B cell (primary cell): ENCODE data around the gene RHPN2. TPM values are rescaled to one million over a fixed set of nuclear protein-coding genes. Genes with fewer than 3 reads are reported as not detected.

Experiments
- ATAC-seq: fragments of 200-7000 bp; cut with Tn5 transposase; one replicate; pipeline ENCODE4 v1.10.0; 2021; ENCODE audit warnings: low read depth, mild to moderate bottlenecking, moderate number of reproducible peaks, moderate library complexity
- CTCF ChIA-PET: fragments of 350-600 bp; sonication (Branson Sonifier 250); formaldehyde crosslinking; loops from one replicate; lab custom pipeline; 2021; ENCODE audit warnings: antibody characterized with exemption, inconsistent platforms; lab: Charles Lee
- POLR2A ChIA-PET: fragments of 350-600 bp; sonication (Branson Sonifier 250); formaldehyde crosslinking; loops from one replicate; lab custom pipeline; 2021; ENCODE audit warnings: antibody characterized with exemption; lab: Charles Lee
- DNase-seq: peaks from one replicate; pipeline ENCODE4 v3.0.0; 2013
- H2AFZ ChIP-seq: 2 replicates; pipeline ENCODE4 v1.6.1; 2012; ENCODE audit warnings: mild to moderate bottlenecking, low read depth, low read length; ENCODE audit not compliant: insufficient read depth, poor library complexity, severe bottlenecking
- H3K27ac ChIP-seq, 2 donors: 1 replicate in 1 of 2; 2 replicates in 1 of 2; pipeline ENCODE4 v1.5.1; 2012 to 2013; ENCODE audit warnings: low read length in 2 of 2, mild to moderate bottlenecking in 2 of 2, moderate library complexity in 1 of 2
- H3K27me3 ChIP-seq, 4 experiments: fragments of 200-600 bp in 1 of 4; sonication (generic) in 1 of 4; replicated peaks in 1 of 4; 1 replicate in 2 of 4; 2 replicates in 2 of 4; pipeline versions ENCODE4 v1.6.1 to v1.7.0; 2013 to 2016; ENCODE audit warnings: low read length in 3 of 4, mild to moderate bottlenecking in 2 of 4, mixed read lengths in 1 of 4, moderate library complexity in 1 of 4; ENCODE audit not compliant: insufficient read depth in 4 of 4, control insufficient read depth in 3 of 4; ENCODE audit errors: control extremely low read depth in 1 of 4
- H3K36me3 ChIP-seq, 2 experiments: replicated peaks in 1 of 2; 1 replicate in 1 of 2; 2 replicates in 1 of 2; pipeline versions ENCODE4 v1.6.1 to v1.7.1; 2013; ENCODE audit warnings: low read length in 1 of 2; ENCODE audit not compliant: insufficient read depth in 2 of 2, control insufficient read depth in 1 of 2; ENCODE audit errors: control extremely low read depth in 1 of 2, extremely low read depth in 1 of 2
- H3K4me1 ChIP-seq, 2 donors: fragments of 200-600 bp in 1 of 2; sonication (generic) in 1 of 2; 1 replicate in 1 of 2; 2 replicates in 1 of 2; pipeline versions ENCODE4 v1.5.1 to v1.6.1; 2013 to 2017; ENCODE audit warnings: low read length in 2 of 2; ENCODE audit not compliant: control insufficient read depth in 2 of 2, insufficient read depth in 2 of 2
- H3K4me2 ChIP-seq: replicated peaks from 2 replicates; pipeline ENCODE3; 2012; ENCODE audit warnings: mild to moderate bottlenecking, low read depth, low read length; ENCODE audit not compliant: poor library complexity, severe bottlenecking
- H3K4me3 ChIP-seq, 5 experiments: fragments of 200-600 bp in 1 of 5; sonication (generic) in 1 of 5; 1 replicate in 3 of 5; 2 replicates in 2 of 5; pipeline versions ENCODE4 v1.5.1 to v1.7.0; 2011 to 2016; ENCODE audit warnings: low read length in 4 of 5, mild to moderate bottlenecking in 4 of 5, low read depth in 2 of 5, control low read depth in 1 of 5, moderate library complexity in 1 of 5; ENCODE audit not compliant: insufficient read depth in 1 of 5; ENCODE audit errors: control extremely low read depth in 1 of 5, extremely low read depth in 1 of 5
- H3K79me2 ChIP-seq: fragments of 200-600 bp; sonication (generic); one replicate; pipeline ENCODE4 v1.6.0; 2016; ENCODE audit warnings: low read length; ENCODE audit not compliant: control insufficient read depth, insufficient read depth
- H3K9ac ChIP-seq: fragments of 200-600 bp; sonication (generic); 2 replicates; pipeline ENCODE4 v1.6.1; 2017; ENCODE audit warnings: mild to moderate bottlenecking, low read length, moderate library complexity
- H3K9me3 ChIP-seq, 3 donors: one replicate each; pipeline versions ENCODE4 v1.6.1 to v1.7.1; 2013; ENCODE audit warnings: low read length in 2 of 3; ENCODE audit not compliant: control insufficient read depth in 2 of 3, insufficient read depth in 1 of 3; ENCODE audit errors: control extremely low read depth in 1 of 3
- H4K20me1 ChIP-seq: 2 replicates; pipeline ENCODE4 v1.6.0; 2012; ENCODE audit warnings: mild to moderate bottlenecking, low read length; ENCODE audit not compliant: insufficient read depth, control insufficient read depth, poor library complexity, severe bottlenecking
- H3K27ac Mint-ChIP-seq: one replicate; pipeline ENCODE4 v1.8.0; 2021; ENCODE audit warnings: mixed read lengths
- H3K27me3 Mint-ChIP-seq: one replicate; pipeline ENCODE4 v1.8.0; 2021; ENCODE audit warnings: mixed read lengths
- H3K4me1 Mint-ChIP-seq: one replicate; pipeline ENCODE4 v1.8.0; 2021; ENCODE audit warnings: mixed read lengths
- H3K4me3 Mint-ChIP-seq: one replicate; pipeline ENCODE4 v1.8.0; 2021; ENCODE audit warnings: mixed read lengths
- H3K9me3 Mint-ChIP-seq: one replicate; pipeline ENCODE4 v1.8.0; 2022; ENCODE audit warnings: mixed read lengths; ENCODE audit not compliant: insufficient read depth
- EZH2 ChIP-seq: IDR thresholded peaks from 2 replicates; pipeline ENCODE4 v1.6.1; 2012; ENCODE audit warnings: borderline replicate concordance, low read depth, mild to moderate bottlenecking, moderate library complexity, low read length; ENCODE audit not compliant: insufficient read depth, poor library complexity, severe bottlenecking
- WGBS: methylation state at CpG from one replicate; pipeline ENCODE4 v1.1.5; 2013; ENCODE audit warnings: missing lambda C conversion rate; ENCODE audit not compliant: insufficient coverage; 5-methylcytosine and 5-hydroxymethylcytosine counted together
- intact Hi-C: fragments of 100-400 bp; cut with micrococcal nuclease; formaldehyde crosslinking; loops from one replicate; pipeline ENCODE4 v1.10.0; 2022
- polyA plus RNA-seq: library from polyadenylated mRNA; depleted of rRNA; stranded (reverse); fragments of >200 nt; gene quantifications from 2 replicates; pipeline ENCODE4 v1.2.3, GENCODE V29; 2012
- total RNA-seq, 2 donors: library from RNA; stranded (reverse); fragments of 120-200 nt in 1 of 2; gene quantifications; 1 replicate in 1 of 2; 2 replicates in 1 of 2; pipeline versions ENCODE4 v1.2.3 to v1.2.4, GENCODE V29; 2013 to 2022
- TF ChIP-seq, protein P1 (sequence below): fragments of 200-600 bp; IDR thresholded peaks from one replicate; pipeline ENCODE4 v1.8.0; 2022; ENCODE audit warnings: antibody characterized with exemption, mild to moderate bottlenecking

RHPN2 gene
- total and polyA plus RNA-seq, 2 donors (not counting 1 experiment from before 2014, with no cell fraction given) = 4.9 to 5.5 TPM

DNA sequence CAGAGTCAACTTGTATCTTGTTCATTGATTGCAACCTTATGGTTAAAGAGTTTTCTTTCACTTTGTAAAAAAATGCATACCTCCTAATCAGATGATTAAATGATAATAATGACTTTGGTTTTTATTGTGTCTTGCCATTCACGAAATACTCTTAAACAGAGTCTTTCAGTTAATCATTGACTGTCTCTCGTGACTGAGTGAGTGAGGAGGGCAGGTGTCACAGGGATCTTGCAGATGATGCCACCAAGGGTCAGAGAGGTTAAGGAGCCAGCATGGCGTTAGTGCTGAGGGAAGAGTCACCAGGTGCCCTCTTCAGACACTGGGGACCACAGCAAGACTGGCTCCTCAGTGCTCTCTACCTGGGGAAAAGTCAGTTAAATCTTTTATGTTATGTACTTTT, 24.3 kb upstream of the RHPN2 start:
- H3K27ac Mint-ChIP-seq = no peak overlapping the region
- no peaks in the 10 kb centered on the region for H3K9me3 Mint-ChIP-seq
- DNase-seq (no peak), ATAC-seq (no peak)
- Histone ChIP-seq H3K36me3 (peaks cover 15 to 47% of the 10 kb centered on the region in 2 experiments), H3K4me1 (no peaks in the 10 kb centered on the region), H3K9me3 (no peaks in the 10 kb centered on the region), H3K27ac (no peak overlapping the region), H2AFZ (no peak overlapping the region), H3K27me3 (no peaks in the 10 kb centered on the region), H3K4me2 (no peak overlapping the region), H3K79me2 (peaks cover 3% of the 10 kb centered on the region), H4K20me1 (no peaks in the 10 kb centered on the region), H3K4me3 (no peak overlapping the region), H3K9ac (no peak overlapping the region)
- TF ChIP-seq EZH2 = no peak
- TF ChIP-seq, protein P1, sequence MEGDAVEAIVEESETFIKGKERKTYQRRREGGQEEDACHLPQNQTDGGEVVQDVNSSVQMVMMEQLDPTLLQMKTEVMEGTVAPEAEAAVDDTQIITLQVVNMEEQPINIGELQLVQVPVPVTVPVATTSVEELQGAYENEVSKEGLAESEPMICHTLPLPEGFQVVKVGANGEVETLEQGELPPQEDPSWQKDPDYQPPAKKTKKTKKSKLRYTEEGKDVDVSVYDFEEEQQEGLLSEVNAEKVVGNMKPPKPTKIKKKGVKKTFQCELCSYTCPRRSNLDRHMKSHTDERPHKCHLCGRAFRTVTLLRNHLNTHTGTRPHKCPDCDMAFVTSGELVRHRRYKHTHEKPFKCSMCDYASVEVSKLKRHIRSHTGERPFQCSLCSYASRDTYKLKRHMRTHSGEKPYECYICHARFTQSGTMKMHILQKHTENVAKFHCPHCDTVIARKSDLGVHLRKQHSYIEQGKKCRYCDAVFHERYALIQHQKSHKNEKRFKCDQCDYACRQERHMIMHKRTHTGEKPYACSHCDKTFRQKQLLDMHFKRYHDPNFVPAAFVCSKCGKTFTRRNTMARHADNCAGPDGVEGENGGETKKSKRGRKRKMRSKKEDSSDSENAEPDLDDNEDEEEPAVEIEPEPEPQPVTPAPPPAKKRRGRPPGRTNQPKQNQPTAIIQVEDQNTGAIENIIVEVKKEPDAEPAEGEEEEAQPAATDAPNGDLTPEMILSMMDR = no peak
- POLR2A ChIA-PET = no interaction called here
- CTCF ChIA-PET = no interaction called here
- WGBS = 95% methylated on average over 2 of the region's 3 CpGs
- no peak overlapping the region for H3K4me3 Mint-ChIP-seq
- no peaks in the 10 kb centered on the region for H3K27me3 Mint-ChIP-seq
- H3K4me1 Mint-ChIP-seq = no peaks in the 10 kb centered on the region
- intact Hi-C loops = loop anchor here (10.0 kb wide), 1 partner anchor 414 kb away; the partner anchor contains the start of genes ANKRD27 and RGS9BP

DNA sequence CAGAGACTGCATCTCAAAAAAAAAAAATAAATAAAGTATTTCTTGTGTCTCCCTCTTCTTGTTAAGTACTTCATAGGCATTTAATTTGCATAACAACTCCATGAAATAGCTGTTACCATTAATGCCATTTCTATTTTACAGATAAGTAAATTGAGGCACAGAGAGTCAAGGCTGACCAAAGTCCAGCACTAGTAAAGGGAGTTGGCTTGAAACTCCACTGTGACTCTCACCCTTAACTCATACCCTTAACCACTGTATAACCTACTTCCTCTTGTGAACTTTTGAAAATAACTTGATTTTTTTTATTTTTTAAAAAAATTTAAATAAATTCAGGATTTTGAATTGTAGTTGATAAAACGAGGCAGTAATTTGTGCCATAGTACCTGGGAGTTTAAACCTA, 22.3 kb upstream of the RHPN2 start:
- H4K20me1 ChIP-seq = no peaks in the 10 kb centered on the region
- no peak overlapping the region for H3K9ac ChIP-seq
- H3K4me3 ChIP-seq = no peak overlapping the region
- no peak overlapping the region for H3K27ac Mint-ChIP-seq
- H3K27ac ChIP-seq = no peak overlapping the region
- WGBS = no CpG with 5 or more reads among the region's 1 CpG
- intact Hi-C loops = loop anchor here (10.0 kb wide), 1 partner anchor 412 kb away; the partner anchor contains the start of genes ANKRD27 and RGS9BP
- TF ChIP-seq, protein P1 = no peak
- TF ChIP-seq EZH2 = no peak
- DNase-seq = no peak
- H3K4me1 Mint-ChIP-seq = peaks cover 4% of the 10 kb centered on the region
- no peak overlapping the region for H2AFZ ChIP-seq
- peaks cover 12 to 33% of the 10 kb centered on the region in 2 experiments for H3K36me3 ChIP-seq
- no peaks in the 10 kb centered on the region for H3K27me3 Mint-ChIP-seq
- H3K9me3 Mint-ChIP-seq = no peaks in the 10 kb centered on the region
- no peak for ATAC-seq
- H3K4me2 ChIP-seq = no peak overlapping the region
- H3K27me3 ChIP-seq = no peaks in the 10 kb centered on the region
- H3K4me1 ChIP-seq = peaks cover 4 to 7% of the 10 kb centered on the region in 2 donors
- POLR2A ChIA-PET = no interaction called here
- CTCF ChIA-PET = interaction anchor here (0.7 kb wide), 1 partner anchor 9 kb away, joined by 5 read pairs; no protein-coding TSS in a partner anchor
- no peaks in the 10 kb centered on the region for H3K9me3 ChIP-seq
- H3K79me2 ChIP-seq = peaks cover 12% of the 10 kb centered on the region
- no peak overlapping the region for H3K4me3 Mint-ChIP-seq
